Right cardiac atrium (tissue), 5 donors: ENCODE results near the gene SBSN. TPM values are rescaled to one million over a fixed set of nuclear protein-coding genes. Genes with fewer than 3 reads are reported as not detected.

Experiments used
- ATAC-seq, 2 donors: fragments of 200-7000 bp; cut with Tn5 transposase; one replicate each; pipeline versions ENCODE4 v1.8.0 to v1.9.1; 2020; ENCODE audit warnings: moderate library complexity in 2 of 2, mild to moderate bottlenecking in 1 of 2
- DNase-seq, 3 donors: peaks; one replicate each; pipeline ENCODE4 v3.0.0-alpha.2; 2020
- H3K27ac ChIP-seq: one replicate; pipeline ENCODE4 v1.5.1; 2013; ENCODE audit warnings: mild to moderate bottlenecking, low read length, control low read depth, moderate library complexity
- H3K27me3 ChIP-seq: one replicate; pipeline ENCODE4 v1.6.1; 2013; ENCODE audit not compliant: control insufficient read depth, insufficient read depth
- H3K4me1 ChIP-seq: one replicate; pipeline ENCODE4 v1.6.1; 2013; ENCODE audit warnings: low read length; ENCODE audit not compliant: control insufficient read depth, insufficient read depth
- H3K4me3 ChIP-seq: one replicate; pipeline ENCODE4 v1.5.1; 2013; ENCODE audit warnings: low read length, control low read depth
- H3K9me3 ChIP-seq: one replicate; pipeline ENCODE4 v1.6.1; 2013; ENCODE audit warnings: low read length; ENCODE audit not compliant: control insufficient read depth
- WGBS: extraction: QIAGEN DNeasy Blood & Tissue Kit; methylation state at CpG from one replicate; pipeline ENCODE4 v1.1.7; 2013; 5-methylcytosine and 5-hydroxymethylcytosine counted together
- intact Hi-C, 4 donors: fragments of 100-400 bp; cut with DNase I; formaldehyde crosslinking; loops; one replicate each; pipeline versions ENCODE4 v1.11.0 to v1.14.0; 2022 to 2023
- polyA plus RNA-seq: library from polyadenylated mRNA; stranded (reverse); fragments of 200-250 nt; gene quantifications from one replicate; pipeline ENCODE4 v1.2.3, GENCODE V29; 2013
- total RNA-seq, 4 donors: library from RNA; stranded (reverse); fragmentation: NEBNext Ultra II Directional; extraction: Animal tissue kit (Norgen Biotek cat#: 25700); gene quantifications; one replicate each; pipeline ENCODE4 v1.2.1, GENCODE V29; 2021
- donor health status: healthy with polysubstance abuse.
- donor health status: DM: no; HTN: yes; CAD: no.
- donor health status: DM: no; HTN: no; CAD: no.
- donor health status: DM: no; HTN: yes; CAD: no; lungs with severe emphysema.
- donor health status: DM: yes; HTN: yes; CAD: no.

Gene SBSN
- total and polyA plus RNA-seq, 5 donors, result not detected

GRCh38 chr19:35552534-35553384 lies 24.6 kb upstream of the SBSN start:
- ATAC-seq (no peak), DNase-seq (peak in 1 of 3 donors; percentile 31)
- Histone ChIP-seq H3K4me3 (no peak overlapping the region), H3K9me3 (no peaks in the 10 kb centered on the region), H3K27me3 (no peaks in the 10 kb centered on the region), H3K27ac (no peak overlapping the region), H3K4me1 (no peaks in the 10 kb centered on the region)
- 70% methylated on average over 13 of the region's 13 CpGs for WGBS
- intact Hi-C loops, result no loop called here

GRCh38 chr19:35551091-35551810 lies 23.1 kb upstream of the SBSN start:
- intact Hi-C loops, result no loop called here
- 81% methylated on average over 21 of the region's 21 CpGs for whole genome bisulfite sequencing
- no peak for ATAC-seq

DNA sequence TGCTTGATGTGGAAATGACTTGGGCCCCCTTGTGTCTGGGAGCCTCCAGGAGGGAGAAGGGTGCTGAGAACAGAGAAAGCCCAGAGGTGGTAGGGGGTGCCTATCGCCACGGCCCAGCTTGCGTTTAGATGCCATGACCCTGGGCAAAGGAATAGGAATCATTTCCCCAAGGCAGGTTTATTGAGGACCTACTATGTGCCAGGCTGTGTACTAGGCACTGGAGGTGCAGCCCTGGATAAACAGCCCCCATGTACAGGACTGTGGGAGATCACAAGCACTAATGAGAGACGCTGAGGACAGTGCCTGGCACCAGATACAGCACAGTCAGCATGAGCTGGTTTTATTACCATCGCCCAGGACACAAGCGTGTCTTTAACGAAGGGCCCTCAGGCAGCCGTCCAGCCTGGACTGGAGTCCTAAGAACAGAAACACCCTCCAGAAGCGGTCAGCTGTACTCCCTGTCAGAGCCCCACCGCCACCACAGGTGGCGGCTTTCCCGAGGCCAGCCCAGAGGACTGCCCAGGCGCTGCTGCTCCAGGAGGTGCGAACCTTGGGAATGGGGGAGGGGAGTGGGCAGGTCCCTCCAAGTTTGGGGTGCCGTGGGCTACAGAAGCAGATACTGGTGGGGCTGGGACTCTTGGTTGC lies 21.9 kb upstream of the SBSN start:
- 87% methylated on average over 15 of the region's 15 CpGs for WGBS
- intact Hi-C loops, result loop anchor here in 1 of 4 donors (2.0 kb wide), 1 partner anchor 167 kb away; no protein-coding TSS in a partner anchor

More at GRCh38 chr19:35551091-35551810, 23.1 kb upstream of the SBSN start:
- H3K4me1 ChIP-seq, result peaks cover 4% of the 10 kb centered on the region
- H3K27ac ChIP-seq, result no peak overlapping the region
- no peak overlapping the region for H3K4me3 ChIP-seq
- H3K9me3 ChIP-seq, result no peaks in the 10 kb centered on the region
- no peaks in the 10 kb centered on the region for H3K27me3 ChIP-seq
- peak in 1 of 3 donors; percentile 36 for DNase-seq

DNA sequence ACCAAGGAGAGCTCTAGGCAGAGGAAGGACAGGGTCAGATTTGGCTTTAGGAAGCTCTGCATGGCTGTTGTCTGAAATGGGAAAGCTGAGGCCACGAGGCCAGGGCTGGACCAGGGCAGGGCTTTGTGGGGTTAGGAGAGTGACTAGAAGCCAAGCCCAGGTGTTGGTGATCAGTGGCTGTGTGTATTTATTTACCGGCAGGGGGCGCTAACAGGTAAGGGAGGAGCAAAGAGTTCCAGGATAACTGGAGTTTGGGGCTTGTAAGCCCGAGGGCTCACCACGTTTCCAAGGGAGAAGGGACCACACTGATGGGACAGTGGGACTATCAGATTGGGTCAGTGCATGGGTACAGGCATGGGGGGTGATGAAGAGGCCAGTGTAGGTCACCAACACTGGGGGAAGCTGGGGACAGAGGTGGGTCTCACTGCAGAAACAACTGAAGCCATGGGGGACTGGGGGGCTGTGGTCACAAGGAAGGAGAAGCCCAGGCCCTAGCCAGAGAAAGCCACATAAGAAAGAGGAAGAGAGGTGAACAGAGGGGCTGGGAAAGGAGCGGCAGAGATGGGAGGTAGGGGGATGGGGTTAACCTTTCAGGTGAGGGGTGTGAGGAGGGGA lies 21.2 kb upstream of the SBSN start:
- Histone ChIP-seq H3K4me3 (no peak overlapping the region), H3K4me1 (peaks cover 7% of the 10 kb centered on the region), H3K27ac (no peak overlapping the region), H3K9me3 (no peaks in the 10 kb centered on the region), H3K27me3 (no peaks in the 10 kb centered on the region)
- WGBS, result 20% methylated on average over 6 of the region's 6 CpGs
- intact Hi-C loops, result loop anchor here in 1 of 4 donors (2.0 kb wide), 1 partner anchor 168 kb away; no protein-coding TSS in a partner anchor
- DNase-seq, result peak in 1 of 3 donors; percentile 45
- no peak for ATAC-seq

More for the DNA sequence above, 21.9 kb upstream of the SBSN start:
- peaks cover 7% of the 10 kb centered on the region for H3K4me1 ChIP-seq
- no peak overlapping the region for H3K4me3 ChIP-seq
- DNase-seq (peak in 1 of 3 donors; percentile 46), ATAC-seq (no peak)
- H3K27me3 ChIP-seq, result no peaks in the 10 kb centered on the region
- H3K27ac ChIP-seq, result no peak overlapping the region
- no peaks in the 10 kb centered on the region for H3K9me3 ChIP-seq

- Histone ChIP-seq H3K9me3 (no peaks in the 10 kb centered on the region), H3K27ac (no peak overlapping the region), H3K27me3 (no peaks in the 10 kb centered on the region), H3K4me1 (peaks cover 7% of the 10 kb centered on the region), H3K4me3 (peak overlapping the region; percentile 87)
- no peak for DNase-seq
- intact Hi-C loops, result no loop called here
- ATAC-seq, result no peak
- 85% methylated on average over 8 of the region's 8 CpGs for WGBS
Measured at GRCh38 chr19:35546532-35546931, 18.4 kb upstream of the SBSN start.

GRCh38 chr19:35545855-35546381 lies 17.8 kb upstream of the SBSN start:
- peak overlapping the region; percentile 87 for H3K4me3 ChIP-seq
- ATAC-seq, result peak; percentile 34 to 66

DNA sequence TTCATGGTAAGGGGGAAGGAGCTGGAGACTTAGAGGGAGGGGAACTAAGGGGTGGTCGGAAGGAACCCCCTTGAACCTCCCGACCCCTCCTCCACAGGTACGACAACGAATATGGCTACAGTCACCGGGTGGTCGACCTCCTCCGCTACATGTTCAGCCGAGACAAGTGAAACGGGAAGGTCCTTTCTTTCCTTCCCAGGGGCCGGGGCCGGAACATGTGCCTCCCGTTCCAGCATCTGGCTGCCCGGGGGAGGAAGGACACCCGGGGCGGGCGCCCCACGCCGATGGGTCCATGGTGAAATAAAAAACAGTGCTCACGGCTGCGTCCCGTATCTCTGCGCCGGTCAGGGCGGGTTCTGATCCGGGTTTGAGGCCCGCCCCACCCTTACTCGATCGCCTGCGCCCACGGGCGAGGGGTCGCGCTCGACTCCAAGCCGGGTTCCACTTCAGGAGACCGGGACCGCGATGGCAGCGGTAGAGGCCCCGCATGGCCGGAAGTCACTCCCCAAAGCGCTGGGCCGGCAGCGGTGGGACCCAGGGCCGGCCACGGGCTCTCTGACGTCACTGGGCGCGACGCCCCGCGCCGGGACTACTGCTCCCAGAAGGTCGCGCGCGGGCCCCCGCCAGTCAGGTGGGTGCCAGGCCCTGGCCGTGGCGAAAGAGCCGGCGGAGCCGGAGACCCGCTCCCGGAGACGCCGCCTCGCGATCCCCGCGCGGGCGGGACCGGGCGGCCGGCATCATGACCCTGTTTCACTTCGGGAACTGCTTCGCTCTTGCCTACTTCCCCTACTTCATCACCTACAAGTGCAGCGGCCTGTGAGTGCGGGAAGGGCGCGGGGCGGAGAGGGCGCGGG lies 17.1 kb upstream of the SBSN start, which contains the start of gene TMEM147:
Gene TMEM147 (plus strand): TSS at position 626 of the 854 bp plus-strand sequence. CDS start 114 bp downstream, at position 740.
- Histone ChIP-seq H3K4me3 (peak within 1 kb of the TSS; percentile 87), H3K9me3 (no peaks in the 10 kb centered on the region), H3K4me1 (peaks cover 7% of the 10 kb centered on the region), H3K27me3 (no peaks in the 10 kb centered on the region), H3K27ac (peak within 1 kb of the TSS; percentile 65)
- intact Hi-C loops, result no loop called here
- peak; percentile 97 to 99 (median 98) for DNase-seq
- under 1% methylated on average over 85 of the region's 85 CpGs for WGBS
- peak; percentile 98 for ATAC-seq

More at GRCh38 chr19:35545855-35546381, 17.8 kb upstream of the SBSN start:
- intact Hi-C loops, result no loop called here
- no peaks in the 10 kb centered on the region for H3K9me3 ChIP-seq
- peak overlapping the region; percentile 47 for H3K27ac ChIP-seq
- no peaks in the 10 kb centered on the region for H3K27me3 ChIP-seq
- DNase-seq, result peak; percentile 43 to 79 (median 72)
- WGBS, result 4% methylated on average over 27 of the region's 27 CpGs
- H3K4me1 ChIP-seq, result peaks cover 7% of the 10 kb centered on the region

DNA sequence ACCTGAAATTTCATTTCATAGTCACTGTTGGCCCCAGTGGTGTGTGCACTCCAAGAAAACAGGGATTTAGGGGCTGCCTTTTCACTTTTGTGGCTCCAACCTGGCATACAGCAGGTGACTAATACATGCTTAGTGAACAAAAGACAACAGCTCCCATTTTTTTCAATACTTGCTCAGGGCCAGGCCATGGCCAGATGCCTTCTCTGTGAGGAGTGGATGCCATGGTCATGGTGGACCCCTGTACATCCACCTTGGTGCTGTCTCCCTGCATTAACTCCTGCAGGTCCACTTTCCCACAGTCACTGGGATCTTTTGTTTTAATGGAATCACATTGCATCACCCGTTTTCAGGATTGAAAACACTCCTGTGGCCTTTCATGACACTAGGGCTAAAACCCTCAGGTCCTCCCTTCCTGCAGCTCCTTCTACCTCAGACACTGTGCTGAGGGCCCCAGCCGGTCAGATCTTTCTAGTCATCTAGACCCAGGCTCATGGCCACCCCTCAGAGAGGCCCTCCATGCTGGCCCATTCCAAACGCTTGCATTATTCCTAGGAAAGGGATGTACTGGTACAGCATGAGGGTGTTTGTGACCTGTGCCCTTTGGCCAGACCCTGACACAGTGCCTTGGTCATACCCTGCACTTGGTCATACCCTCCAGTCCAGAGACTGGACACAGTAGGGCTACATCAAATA lies 16.1 kb upstream of the SBSN start:
- intact Hi-C loops, result no loop called here
- no peak for DNase-seq
- 73% methylated on average over 3 of the region's 3 CpGs for WGBS
- no peak for ATAC-seq
- Histone ChIP-seq H3K27ac (no peak overlapping the region), H3K4me1 (peaks cover 7% of the 10 kb centered on the region), H3K4me3 (peak overlapping the region; percentile 87), H3K9me3 (no peaks in the 10 kb centered on the region), H3K27me3 (no peaks in the 10 kb centered on the region)

GRCh38 chr19:35543280-35544109 lies 15.4 kb upstream of the SBSN start:
- H3K27ac ChIP-seq, result no peak overlapping the region
- no peak for ATAC-seq
- H3K9me3 ChIP-seq, result no peaks in the 10 kb centered on the region
- 97% methylated on average over 15 of the region's 15 CpGs for WGBS
- DNase-seq, result no peak
- H3K4me1 ChIP-seq, result peaks cover 7% of the 10 kb centered on the region
- H3K4me3 ChIP-seq, result no peak overlapping the region
- intact Hi-C loops, result no loop called here
- no peaks in the 10 kb centered on the region for H3K27me3 ChIP-seq
